ENCODE measurements around the gene IFNL1. TPM values are rescaled to one million over a fixed set of nuclear protein-coding genes. Genes with fewer than 3 reads are reported as not detected.
A peak's percentile ranks its signal among the peaks of the same experiment; 100 is the strongest.
"Not testable (repeated sequence)": the region's sequence is repeated elsewhere in the genome, so short reads cannot be mapped to it uniquely, and the experiment has no call there.

The IFNL1 gene
- total RNA-seq, 3 donors from 2014 or later: not detected

- intact Hi-C loops (cut with DNase I; ENCODE audit: low total_unique reads): loop anchor here (10.0 kb wide), 1 partner anchor 205 kb away; the partner anchor contains the start of gene PAK4
- TF ChIP-seq POLR2A (IDR thresholded peaks at IDR 0.05) (no peak), POLR2AphosphoS5 (IDR thresholded peaks at IDR 0.05) (no peak), CTCF (IDR thresholded peaks at IDR 0.05) (no peak)
- Histone ChIP-seq H3K4me3 (no peak overlapping the region), H3K36me3 (no peaks in the 10 kb centered on the region), H3K9me3 (no peaks in the 10 kb centered on the region), H3K27ac (no peak overlapping the region), H3K27me3 (no peaks in the 10 kb centered on the region), H3K4me1 (no peaks in the 10 kb centered on the region)
- no peak for DNase-seq (ENCODE audit: low spot score in 2 of 2)
Observed at GRCh38 chr19:39329948-39330347, 33.7 kb downstream of the IFNL1 start.

- TF ChIP-seq POLR2AphosphoS5 (IDR thresholded peaks at IDR 0.05) (no peak), CTCF (IDR thresholded peaks at IDR 0.05) (no peak), POLR2A (IDR thresholded peaks at IDR 0.05) (no peak)
- DNase-seq (ENCODE audit: low spot score in 2 of 2): no peak
- Histone ChIP-seq H3K27ac (no peak overlapping the region), H3K9me3 (no peaks in the 10 kb centered on the region), H3K4me1 (no peaks in the 10 kb centered on the region), H3K36me3 (no peaks in the 10 kb centered on the region), H3K4me3 (no peak overlapping the region), H3K27me3 (no peaks in the 10 kb centered on the region)
- intact Hi-C loops (cut with DNase I; ENCODE audit: low total_unique reads): no loop called here
Observed at GRCh38 chr19:39332293-39332692, 36.1 kb downstream of the IFNL1 start.

- H3K4me1 ChIP-seq; H3K27ac ChIP-seq; DNase-seq (ENCODE audit: low spot score in 2 of 2); H3K27me3 ChIP-seq; H3K36me3 ChIP-seq; H3K4me3 ChIP-seq; H3K9me3 ChIP-seq; intact Hi-C loops (cut with DNase I; ENCODE audit: low total_unique reads): not testable (repeated sequence)
Observed at GRCh38 chr19:39332738-39333137, 36.5 kb downstream of the IFNL1 start.

GRCh38 chr19:39333507-39333906 lies 37.3 kb downstream of the IFNL1 start:
- Histone ChIP-seq H3K36me3 (no peaks in the 10 kb centered on the region), H3K4me3 (no peak overlapping the region), H3K27ac (no peak overlapping the region), H3K27me3 (no peaks in the 10 kb centered on the region), H3K4me1 (no peaks in the 10 kb centered on the region), H3K9me3 (no peaks in the 10 kb centered on the region)
- intact Hi-C loops (cut with DNase I; ENCODE audit: low total_unique reads): no loop called here
- TF ChIP-seq POLR2A (IDR thresholded peaks at IDR 0.05) (no peak), CTCF (IDR thresholded peaks at IDR 0.05) (no peak), POLR2AphosphoS5 (IDR thresholded peaks at IDR 0.05) (no peak)
- no peak for DNase-seq (ENCODE audit: low spot score in 2 of 2)

- TF ChIP-seq POLR2A (IDR thresholded peaks at IDR 0.05): no peak
- TF ChIP-seq POLR2AphosphoS5 (IDR thresholded peaks at IDR 0.05): no peak
- TF ChIP-seq CTCF (IDR thresholded peaks at IDR 0.05): no peak
- Histone ChIP-seq H3K27me3 (no peaks in the 10 kb centered on the region), H3K4me3 (peak overlapping the region in 1 of 3 donors; percentile 62), H3K27ac (peak overlapping the region in 1 of 2 donors; percentile 86), H3K9me3 (no peaks in the 10 kb centered on the region), H3K4me1 (no peaks in the 10 kb centered on the region), H3K36me3 (no peaks in the 10 kb centered on the region)
- DNase-seq (ENCODE audit: low spot score in 2 of 2): no peak
- intact Hi-C loops (cut with DNase I; ENCODE audit: low total_unique reads): no loop called here
Observed at GRCh38 chr19:39334444-39334976, 38.3 kb downstream of the IFNL1 start.

GRCh38 chr19:39335168-39335548 lies 39.0 kb downstream of the IFNL1 start:
- Histone ChIP-seq H3K4me3 (peak overlapping the region; percentile 39 to 62 (median 47)), H3K27me3 (no peaks in the 10 kb centered on the region), H3K27ac (peak overlapping the region; percentile 50 to 86), H3K4me1 (no peaks in the 10 kb centered on the region), H3K9me3 (no peaks in the 10 kb centered on the region), H3K36me3 (no peaks in the 10 kb centered on the region)
- DNase-seq (ENCODE audit: low spot score in 2 of 2): no peak
- no peak for TF ChIP-seq POLR2A (IDR thresholded peaks at IDR 0.05)
- TF ChIP-seq POLR2AphosphoS5 (IDR thresholded peaks at IDR 0.05): no peak
- TF ChIP-seq CTCF (IDR thresholded peaks at IDR 0.05): no peak
- intact Hi-C loops (cut with DNase I; ENCODE audit: low total_unique reads): no loop called here
